ENCODE results near the gene IMPG1.

- TF ChIP-seq CTCF (IDR thresholded peaks at IDR 0.05 in 8 of 11, conservative IDR thresholded peaks at IDR 0.05 in 3 of 11) (no peak), POLR2AphosphoS5 (IDR thresholded peaks at IDR 0.05) (no peak), POLR2A (IDR thresholded peaks at IDR 0.05) (no peak)
Observed at GRCh38 chr6:76072562-76072961, at the start of gene IMPG1.
